Hematopoietic multipotent progenitor cell treated with erythropoietin and hydrocortisone succinate and interleukin-3 and kit ligand, for 17 days (in vitro differentiated cells): ENCODE data around the gene SBF2.
"Not testable (repeated sequence)": the region's sequence is repeated elsewhere in the genome, so short reads cannot be mapped to it uniquely, and the experiment has no call there.

ENCODE experiments used
- DNase-seq: peaks from one replicate; pipeline ENCODE4 v3.0.0-alpha.2; 2015; ENCODE audit warnings: low spot score

SBF2 gene

DNA sequence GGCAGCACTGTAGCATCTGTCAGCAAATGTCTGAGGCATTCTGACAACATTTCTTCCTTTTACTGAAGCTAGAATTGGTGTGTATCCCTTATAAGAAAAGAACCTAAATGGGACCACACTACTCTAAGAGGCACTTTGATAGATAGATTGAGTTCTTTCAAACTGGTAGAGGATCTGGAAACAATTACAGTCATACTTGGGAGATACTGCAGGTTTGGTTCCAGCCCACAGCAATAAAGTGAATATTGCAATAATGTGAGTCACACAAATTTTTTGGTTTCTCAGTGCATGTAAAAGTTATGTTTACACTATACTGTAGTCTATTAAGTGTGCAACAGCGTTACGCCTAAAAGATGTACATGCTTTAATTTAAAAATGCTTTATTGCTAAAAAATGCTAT is 96.9 kb downstream of the SBF2 start:
- DNase-seq: no peak

DNA sequence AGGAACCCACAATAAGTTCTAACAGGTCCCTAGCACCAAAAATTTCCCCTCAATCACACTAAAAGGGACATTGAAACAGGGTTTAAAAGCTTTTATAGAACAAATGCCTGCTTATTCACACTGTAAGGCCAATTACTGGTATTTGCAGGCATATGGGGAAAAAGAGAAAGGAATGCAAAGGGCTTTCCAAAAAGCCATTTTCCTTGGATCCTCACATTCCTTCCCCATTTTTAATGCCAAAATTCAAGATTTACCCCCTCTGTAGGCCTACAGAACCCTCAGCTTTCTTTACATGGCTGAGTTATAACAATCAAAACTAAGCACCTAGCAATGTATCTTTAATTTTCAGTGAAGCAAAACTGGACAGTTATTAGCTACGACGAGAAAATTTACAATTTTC is 102.0 kb downstream of the SBF2 start:
- DNase-seq: no peak

DNA sequence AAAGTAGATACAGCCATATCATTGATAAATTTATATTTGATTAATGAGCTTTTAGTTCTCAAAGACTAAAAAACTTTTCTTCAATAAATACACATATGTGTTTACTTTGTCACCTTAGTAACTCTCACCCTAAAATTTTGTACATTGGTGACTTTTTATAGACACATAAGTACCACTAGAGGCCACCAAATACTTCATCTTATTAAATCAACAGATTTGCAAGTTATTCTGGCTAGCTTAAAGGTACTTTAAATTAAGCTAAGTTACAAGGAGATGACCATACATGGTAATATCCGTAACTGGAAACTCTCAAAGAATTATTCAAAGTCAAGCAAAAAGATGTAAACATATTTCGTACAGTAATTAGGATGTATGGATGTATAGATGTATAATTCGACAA is 112.2 kb downstream of the SBF2 start:
- peak; percentile 19 for DNase-seq

DNA sequence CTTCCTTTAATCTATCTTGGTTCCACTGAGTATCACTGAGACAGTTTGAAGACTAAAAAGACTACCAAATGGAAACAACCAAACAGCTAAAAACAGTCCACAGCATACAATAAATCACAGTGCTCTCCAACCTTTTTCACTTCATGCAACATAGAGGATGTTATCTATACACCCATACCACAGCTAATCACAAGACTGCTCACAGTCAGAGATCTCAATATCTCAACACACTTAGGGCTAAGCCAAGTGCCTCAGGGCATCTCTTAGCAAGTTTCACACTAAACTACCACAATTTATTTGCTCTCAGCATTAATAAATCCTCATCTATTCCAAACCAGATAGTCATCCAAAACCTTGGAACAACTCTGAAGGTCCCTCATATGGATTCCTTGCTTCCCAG is 129.4 kb downstream of the SBF2 start:
- no peak for DNase-seq

DNA sequence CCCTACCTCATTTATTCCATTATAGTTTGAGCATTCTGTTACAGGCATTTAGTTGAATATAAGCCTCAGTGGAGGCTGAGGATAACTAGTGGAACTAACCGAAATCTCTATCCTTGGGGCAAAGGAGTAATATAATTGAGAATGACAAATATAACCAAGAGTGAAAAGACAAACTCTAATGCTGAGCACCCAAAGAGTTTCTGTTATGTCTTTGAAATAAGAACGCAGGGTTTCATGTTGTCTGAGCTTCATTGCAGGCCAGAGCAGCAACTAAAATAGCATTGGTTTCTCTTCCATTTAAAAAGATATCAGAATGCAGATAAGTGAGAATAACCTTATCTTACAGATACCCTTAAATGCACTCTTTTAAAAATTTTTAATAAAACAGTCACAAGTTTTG is 131.8 kb downstream of the SBF2 start:
- DNase-seq: no peak

DNA sequence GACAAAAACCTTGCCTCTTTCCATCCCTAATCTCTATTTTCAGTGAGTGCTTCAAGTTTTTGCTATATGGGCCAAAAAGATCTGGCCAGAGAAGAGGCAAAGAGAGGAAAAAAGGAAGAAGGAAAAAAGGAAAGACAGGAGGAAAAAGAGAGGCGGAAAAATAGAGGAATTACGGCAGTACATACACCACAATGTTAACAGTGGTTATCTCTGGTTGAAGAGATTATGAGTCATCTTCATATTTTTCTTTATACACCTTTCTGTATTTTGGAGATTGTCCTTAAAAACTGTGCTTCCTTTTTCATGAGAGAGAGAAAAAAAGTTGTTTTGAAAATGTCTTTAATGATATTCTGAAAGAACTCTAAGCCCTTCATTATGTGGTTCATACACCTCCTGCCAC is 133.7 kb downstream of the SBF2 start:
- no peak for DNase-seq

DNA sequence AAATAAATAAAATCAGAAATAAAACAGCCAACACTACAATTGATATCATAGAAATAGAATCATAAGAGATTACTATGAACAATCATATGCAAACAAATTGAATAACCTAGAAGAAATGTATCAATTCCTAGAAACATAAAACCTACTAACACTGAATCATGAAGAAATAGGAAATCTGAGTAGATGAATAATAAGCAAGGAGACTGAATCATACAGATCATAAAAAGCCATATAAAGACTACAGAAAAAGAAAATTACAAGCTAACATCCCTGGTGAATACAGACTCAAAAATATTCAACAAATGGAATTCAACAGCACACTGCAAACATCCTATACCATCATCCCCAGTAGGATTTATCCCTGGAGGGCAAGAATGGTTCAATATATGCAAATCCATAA is 135.6 kb downstream of the SBF2 start:
- DNase-seq: no peak

DNA sequence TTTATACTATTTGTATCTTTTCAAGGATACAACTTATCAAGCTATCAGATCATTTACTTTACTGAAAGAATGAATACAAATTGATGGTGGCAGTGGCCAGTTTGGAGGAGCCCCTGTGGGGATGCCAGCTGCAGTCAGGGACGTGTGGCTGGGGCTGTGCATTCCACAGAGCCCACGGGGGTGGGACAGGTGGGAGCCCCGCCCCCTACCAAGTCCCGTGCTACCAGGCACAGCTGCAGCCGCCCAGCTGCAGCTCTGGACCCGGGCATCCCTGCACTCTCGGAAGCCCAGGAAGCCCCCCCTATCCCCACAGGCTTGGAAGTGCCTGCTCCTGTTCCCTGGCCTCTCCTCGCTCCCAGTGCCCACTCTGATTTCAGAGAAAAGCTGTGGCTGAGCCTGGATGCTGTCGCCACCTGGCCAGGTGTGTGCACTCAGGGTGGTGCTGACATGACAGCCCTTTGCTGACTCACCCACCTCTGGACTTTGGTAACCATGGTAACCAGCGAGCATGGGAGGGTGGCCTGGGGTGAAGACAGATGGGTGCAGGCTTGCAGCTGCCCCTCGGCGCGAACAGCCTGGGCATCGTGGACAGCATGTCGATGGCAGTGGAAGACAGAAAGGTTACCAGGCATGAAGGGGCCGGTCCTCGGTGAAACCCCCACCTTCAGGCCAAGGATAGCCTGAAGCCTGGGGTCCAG is 138.1 kb downstream of the SBF2 start:
- no peak for DNase-seq

DNA sequence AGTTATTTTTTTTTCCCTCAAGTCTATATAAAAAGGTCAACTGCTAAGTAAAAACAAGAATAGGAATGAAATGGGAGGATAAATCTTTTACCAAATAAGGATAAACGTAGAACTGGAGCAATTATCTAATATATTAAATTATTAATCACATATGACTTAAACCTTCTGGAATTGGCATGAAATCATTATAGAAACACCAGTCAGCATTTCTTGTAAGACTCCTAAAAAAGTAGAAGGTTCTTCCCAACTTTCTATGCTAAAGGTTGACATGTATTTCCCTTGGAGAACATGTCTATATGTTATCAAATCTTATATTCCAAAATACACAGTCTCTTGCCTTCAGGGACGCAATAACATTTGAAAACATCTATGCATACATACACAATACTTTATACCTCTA is 143.2 kb downstream of the SBF2 start:
- no peak for DNase-seq

DNA sequence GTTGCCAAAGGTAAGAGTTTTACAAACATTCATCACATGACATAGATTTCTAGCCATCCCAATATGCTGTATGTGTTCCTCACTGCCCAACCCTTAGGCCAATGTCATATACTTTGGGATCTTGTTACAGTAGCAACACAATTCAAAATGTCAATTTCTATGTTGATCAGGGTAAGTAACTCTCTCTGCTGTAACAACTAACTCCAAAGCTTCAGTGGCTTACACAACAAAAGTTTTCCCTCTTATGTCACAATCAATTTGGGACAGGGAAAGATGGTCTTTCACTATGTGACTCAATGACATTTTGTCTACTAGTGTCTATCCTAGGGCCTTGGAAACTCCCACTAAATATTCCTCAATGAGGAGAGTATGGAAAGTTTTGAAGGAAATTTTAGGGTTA is 144.5 kb downstream of the SBF2 start:
- DNase-seq: no peak

DNA sequence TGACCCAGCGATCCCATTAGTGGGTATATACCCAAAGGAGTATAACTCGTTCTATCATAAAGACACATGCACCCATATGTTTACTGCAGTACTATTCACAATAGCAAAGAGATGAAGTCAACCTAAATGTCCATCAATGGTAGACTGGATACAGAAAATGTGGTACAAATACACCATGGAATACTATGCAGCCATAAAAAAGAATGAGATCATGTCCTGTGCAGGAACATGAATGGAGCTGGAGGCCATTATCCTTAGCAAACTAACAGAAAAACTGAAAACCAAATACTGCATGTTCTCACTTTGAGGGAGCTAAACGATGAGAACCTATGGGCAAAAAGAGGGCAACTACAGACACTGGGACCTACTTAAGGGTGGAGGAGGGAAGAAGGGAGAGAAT is 146.8 kb downstream of the SBF2 start:
- DNase-seq: no peak

DNA sequence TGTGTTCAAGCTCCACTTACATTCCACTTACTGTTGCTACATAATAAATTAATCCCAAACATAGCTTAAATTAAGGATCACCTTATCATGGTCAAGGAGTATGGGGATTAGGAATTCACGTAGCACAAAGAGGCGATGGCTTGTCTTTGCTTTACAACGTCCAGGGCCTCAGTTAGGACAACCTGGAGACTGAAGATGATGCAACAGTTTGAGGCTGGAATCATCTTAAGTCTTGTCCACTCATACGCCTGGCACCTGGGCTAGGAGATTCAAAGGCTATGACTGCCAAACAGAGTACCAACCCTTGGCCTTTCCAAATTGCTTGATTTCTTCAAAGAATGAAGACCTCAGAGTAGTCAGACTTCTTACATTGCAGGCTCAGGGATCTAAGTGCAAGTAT is 149.1 kb downstream of the SBF2 start:
- no peak for DNase-seq

DNA sequence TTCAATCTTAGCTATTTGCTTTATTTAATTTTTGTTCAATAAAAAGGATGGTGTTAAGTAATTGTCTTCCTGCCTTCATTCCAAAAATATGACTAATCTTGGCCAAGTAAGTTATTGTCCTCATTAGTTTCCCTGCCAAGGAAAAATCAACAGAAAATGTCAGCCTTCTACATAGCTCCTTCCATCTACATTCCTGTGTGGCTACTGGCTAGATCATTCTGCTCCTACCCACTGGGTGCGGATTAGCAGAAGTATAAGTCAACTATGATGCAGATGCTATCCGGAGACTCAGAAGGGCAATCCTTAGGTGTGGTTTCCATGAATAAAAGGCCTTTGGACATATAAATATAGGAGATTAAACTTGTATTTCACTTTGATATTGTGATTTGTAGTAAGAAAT is 154.4 kb downstream of the SBF2 start:
- DNase-seq: no peak

DNA sequence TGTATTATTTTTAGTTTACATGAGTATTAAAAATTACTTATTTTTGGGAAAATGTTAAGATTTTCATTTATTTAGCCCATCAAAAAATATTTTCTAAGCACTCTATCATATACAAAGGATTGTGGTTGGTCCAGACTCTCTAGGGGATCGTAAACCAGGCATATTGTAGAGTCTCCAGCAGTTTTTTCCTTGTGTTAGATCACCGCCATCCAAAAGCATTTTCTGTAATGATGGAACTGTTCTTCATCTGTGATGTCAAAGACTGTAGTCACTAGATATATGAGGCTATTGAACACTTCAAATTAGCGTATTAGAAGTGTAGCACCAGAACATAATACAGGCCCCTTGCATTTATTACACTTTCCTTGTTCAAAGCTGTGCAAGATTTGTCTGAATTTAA is 154.9 kb downstream of the SBF2 start:
- no peak for DNase-seq

DNA sequence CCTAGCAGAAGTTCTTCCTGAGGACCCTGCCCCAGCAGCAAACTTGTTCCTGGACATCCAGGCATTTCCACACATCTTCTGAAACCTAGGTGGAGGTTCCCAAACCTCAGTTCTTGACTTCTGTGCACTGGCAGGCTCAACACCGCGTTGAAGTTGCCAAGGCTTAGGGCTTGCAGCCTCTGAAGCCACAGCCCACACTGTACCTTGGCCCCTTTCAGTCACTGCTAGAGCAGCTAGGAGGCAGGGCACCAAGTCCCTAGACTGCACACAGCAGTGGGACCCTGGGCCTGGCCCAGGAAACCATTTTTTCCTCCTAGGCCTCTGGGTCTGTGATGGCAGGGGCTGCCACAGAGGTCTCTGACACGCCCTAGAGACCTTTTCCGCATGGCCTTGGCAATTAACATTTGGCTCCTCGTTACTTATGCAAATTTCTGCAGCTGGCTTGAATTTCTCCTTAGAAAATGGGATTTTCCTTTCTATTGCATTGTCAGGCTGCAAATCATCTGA is 159.0 kb downstream of the SBF2 start:
- no peak for DNase-seq

DNA sequence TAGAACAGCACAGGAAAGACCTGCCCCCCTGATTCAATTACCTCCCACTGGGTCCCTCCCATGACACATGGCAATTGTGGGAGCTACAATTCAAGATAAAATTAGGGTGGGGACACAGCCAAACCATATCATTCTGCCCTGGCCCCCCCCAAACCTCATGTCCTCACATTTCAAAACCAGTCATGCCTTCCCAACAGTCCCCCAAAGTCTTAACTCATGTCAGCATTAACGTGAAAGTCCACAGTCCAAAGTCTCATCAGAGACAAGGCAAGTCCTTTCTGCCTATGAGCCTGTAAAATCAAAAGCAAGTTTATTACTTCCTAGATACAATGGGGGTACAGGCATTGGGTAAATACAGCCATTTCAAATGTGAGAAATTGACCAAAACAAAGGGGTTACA is 159.8 kb downstream of the SBF2 start:
- DNase-seq: not testable (repeated sequence)

DNA sequence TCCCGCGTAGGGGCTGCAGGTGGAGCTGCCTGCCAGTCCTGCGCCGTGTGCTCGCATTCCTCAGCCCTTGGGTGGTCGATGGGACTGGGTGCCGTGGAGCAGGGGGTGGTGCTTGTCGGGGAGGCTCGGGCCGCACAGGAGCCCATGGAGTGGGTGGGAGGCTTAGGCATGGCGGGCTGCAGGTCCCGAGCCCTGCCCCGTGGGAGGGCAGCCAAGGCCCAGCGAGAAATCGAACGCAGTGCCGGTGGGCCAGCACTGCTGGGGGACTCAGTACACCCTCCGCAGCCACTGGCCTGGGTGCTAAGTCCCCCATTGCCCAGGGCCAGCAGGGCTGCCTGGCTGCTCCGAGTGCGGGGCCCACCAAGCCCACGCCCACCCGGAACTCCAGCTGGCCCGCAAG is 160.8 kb downstream of the SBF2 start:
- DNase-seq: not testable (repeated sequence)

DNA sequence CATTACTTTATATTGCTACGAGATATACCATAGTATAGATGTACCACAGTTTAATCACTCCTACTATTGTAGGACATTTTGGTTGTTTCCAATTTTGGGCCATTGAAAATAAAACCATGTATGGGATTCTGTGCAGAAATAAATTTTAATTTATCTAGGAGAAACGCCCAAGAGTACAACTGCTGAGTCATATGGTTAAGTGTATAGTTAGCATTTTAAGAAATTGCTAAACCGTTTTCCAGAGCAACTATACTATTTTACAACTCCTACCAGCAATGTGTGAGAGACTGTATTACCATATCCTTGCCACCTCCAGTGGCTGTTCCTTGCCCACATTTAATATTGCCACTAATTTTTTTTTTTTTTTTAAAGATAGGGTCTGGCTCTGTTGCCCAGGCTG is 163.1 kb downstream of the SBF2 start:
- DNase-seq: no peak

DNA sequence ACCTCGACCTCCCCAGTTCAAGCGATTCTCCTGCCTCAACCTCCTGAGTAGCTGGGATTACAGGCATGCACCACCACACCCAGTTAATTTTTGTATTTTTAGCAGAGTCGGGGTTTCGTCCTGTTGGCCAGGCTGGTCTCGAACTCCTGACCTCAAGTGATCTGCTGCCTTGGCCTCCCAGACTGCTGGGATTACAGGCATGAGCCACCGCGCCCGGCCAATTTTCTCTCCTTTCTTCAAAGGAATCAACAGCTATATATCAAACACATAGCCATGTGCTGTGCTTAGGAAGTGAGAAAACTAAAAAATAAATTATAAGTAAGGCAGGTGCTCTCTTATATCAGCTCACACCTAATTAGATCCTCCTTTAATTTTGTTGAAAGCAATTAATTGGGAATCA is 164.8 kb downstream of the SBF2 start:
- not testable (repeated sequence) for DNase-seq

DNA sequence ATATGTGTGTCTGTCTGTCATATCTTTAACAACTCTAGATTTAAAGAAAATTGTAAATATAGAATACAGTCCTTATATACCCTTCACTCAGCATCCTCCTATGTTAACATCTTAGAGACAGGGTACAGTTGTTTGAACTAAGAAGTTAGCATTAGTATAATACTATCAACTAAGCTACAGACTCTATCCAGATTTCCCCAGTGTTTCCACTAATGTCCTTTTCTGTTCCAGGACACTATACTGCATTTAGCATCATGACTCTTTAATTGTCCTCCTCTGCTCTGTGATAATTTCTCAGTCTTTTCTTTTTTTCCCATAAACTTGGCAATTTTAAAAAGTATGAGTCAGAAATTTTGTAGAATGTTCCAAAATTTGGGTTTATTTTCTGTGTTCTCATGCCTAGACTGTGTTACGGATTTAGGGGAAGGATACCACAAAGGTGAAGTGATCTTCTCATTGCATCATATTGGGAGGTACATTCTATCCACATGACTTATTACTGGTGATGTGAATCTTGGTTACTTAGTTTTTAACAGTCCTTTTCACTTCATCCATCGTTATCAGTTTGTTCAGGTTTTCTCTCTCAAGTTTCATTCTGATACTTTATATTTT is 168.4 kb downstream of the SBF2 start:
- no peak for DNase-seq

DNA sequence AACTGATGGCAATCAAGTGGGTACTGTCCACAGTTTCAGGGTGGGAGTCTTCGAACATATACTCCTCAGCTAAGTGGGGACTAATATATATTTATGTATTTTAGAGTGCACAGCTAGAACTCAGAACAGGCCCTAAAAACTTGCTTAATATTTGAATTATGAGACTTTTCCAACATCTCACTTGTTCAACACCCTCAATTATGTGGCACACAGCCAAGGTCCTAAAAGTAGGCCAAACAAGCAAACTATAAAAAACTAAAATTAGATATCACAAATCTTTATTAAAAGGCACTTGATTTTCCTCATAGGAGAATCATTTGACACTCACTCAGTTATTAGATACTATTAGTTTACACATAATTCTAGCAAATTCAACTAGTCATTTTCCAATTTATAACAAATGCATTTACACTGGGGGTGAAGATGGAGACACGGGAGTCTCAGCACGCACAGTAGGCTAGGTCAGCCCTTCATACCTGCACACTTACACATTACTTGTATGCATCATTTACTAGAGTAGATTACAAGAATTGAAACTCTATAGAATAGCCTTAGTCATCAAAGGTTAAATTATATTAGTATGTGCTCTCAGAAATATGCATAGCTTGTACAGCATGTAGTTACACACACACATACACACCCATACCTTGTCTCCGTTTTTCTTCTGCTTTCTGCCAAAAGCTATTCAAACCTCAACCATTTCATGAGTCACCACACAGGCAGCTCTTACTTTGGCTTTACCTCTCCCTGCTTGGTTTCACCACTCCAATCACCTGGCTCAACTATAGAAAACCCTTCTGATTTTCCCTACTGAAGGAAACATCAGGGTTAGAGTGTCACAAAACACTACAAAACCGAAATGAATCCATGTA is 171.5 kb downstream of the SBF2 start:
- no peak for DNase-seq

DNA sequence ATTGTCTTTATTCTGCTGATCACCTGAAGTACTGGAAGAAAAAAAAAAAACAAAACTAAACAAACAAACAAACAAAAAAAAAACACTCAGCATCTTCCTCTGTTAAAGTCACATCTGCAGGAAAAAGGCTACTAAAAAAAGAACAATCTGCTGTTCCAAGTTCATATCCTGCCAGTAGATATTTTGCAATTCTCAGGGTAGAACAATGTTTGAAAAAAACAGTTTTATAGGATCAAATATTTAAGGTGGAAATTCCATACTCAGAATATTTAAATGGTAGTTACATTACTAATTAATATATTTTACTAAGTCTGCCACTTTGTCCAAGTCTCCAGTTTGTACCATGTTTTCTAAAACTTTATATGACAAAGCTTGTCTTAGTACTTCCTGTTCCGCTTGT is 175.2 kb downstream of the SBF2 start:
- DNase-seq: no peak

DNA sequence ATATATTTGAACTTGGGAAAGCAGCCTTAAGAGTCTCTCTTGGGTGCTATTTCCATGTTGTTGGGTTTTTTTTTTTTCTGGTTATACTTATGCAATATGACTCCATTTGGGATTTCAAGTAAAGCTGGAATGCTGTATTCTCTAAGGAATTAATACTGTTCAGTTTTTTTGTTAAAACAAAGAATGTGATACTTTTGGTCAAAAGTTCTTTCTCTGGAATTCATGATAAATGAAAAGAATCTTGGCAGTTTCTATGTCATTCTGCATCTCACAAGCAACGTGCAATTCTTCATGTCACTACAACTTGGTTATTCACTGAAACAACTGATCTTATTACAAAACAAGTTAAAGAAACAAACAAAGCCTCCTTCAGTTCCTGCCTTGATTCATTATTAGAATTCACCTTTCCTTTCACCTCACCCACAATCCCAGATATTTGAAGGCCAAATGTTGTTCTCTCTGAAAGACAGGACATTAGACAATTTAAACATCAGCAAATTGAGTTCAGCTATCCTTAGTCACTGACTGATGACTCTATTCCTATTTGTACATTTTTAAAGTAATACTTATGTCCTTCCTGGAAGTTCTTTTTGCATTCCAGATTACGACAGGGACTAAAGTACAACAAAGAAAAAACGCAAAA is 176.2 kb downstream of the SBF2 start:
- DNase-seq: no peak
